NCI-H2171 (cell line): Measurements from ENCODE around the gene ELMO2.

Experiments used
- DNase-seq: peaks from one replicate; lab custom pipeline; 2025; lab: John Stamatoyannopoulos, UW

Gene ELMO2

GRCh38 chr20:46350201-46350985 is 56.0 kb downstream of the ELMO2 start:
- no peak for DNase-seq

GRCh38 chr20:46349742-46350056 is 56.7 kb downstream of the ELMO2 start:
- no peak for DNase-seq

GRCh38 chr20:46349035-46349741 is 57.2 kb downstream of the ELMO2 start:
- DNase-seq = peak; percentile 71

- peak; percentile 75 for DNase-seq
These were observed 58.3 kb downstream of the ELMO2 start for GRCh38 chr20:46347841-46348803.

- DNase-seq = no peak
These were observed 59.6 kb downstream of the ELMO2 start for GRCh38 chr20:46346770-46347169.

GRCh38 chr20:46344488-46345162 is 61.8 kb downstream of the ELMO2 start:
- DNase-seq = no peak

GRCh38 chr20:46343975-46344357 is 62.4 kb downstream of the ELMO2 start:
- DNase-seq = no peak

- peak; percentile 95 for DNase-seq
These were observed 63.0 kb downstream of the ELMO2 start for GRCh38 chr20:46343348-46343974.

- peak; percentile 44 for DNase-seq
These were observed 63.7 kb downstream of the ELMO2 start for GRCh38 chr20:46342451-46343347.

- DNase-seq = no peak
These were observed 64.4 kb downstream of the ELMO2 start for GRCh38 chr20:46342010-46342378.

- DNase-seq = no peak
These were observed 65.1 kb downstream of the ELMO2 start for GRCh38 chr20:46341074-46342009.

- no peak for DNase-seq
These were observed 67.4 kb downstream of the ELMO2 start for GRCh38 chr20:46339037-46339436.

- DNase-seq = no peak
These were observed 69.7 kb downstream of the ELMO2 start for GRCh38 chr20:46336735-46337134.

- DNase-seq = no peak
These were observed 72.0 kb downstream of the ELMO2 start for GRCh38 chr20:46334303-46334904.

GRCh38 chr20:46333161-46333991 is 73.0 kb downstream of the ELMO2 start:
- DNase-seq = peak; percentile 60

GRCh38 chr20:46332373-46333160 is 73.8 kb downstream of the ELMO2 start:
- peak; percentile 52 for DNase-seq
